Right lobe of liver (tissue), 6 donors: Measurements from ENCODE around the gene DAPK2. TPM values are rescaled to one million over a fixed set of nuclear protein-coding genes. Genes with fewer than 3 reads are reported as not detected.
"Not testable (repeated sequence)": the region's sequence is repeated elsewhere in the genome, so short reads cannot be mapped to it uniquely, and the experiment has no call there.

ENCODE experiments used
- ATAC-seq, 4 donors: fragments of 200-7000 bp; cut with Tn5 transposase; one replicate each; pipeline ENCODE4 v1.9.1; 2020; ENCODE audit warnings: mild to moderate bottlenecking in 4 of 4, moderate library complexity in 4 of 4
- DNase-seq, 3 donors: peaks; one replicate each; pipeline ENCODE4 v3.0.0-alpha.2; 2020
- H3K27ac ChIP-seq, 3 donors: fragments of 200-600 bp; one replicate each; pipeline ENCODE4 v1.8.0; 2022
- H3K27me3 ChIP-seq, 2 donors: fragments of 200-600 bp; one replicate each; pipeline ENCODE4 v1.8.0; 2022
- H3K36me3 ChIP-seq, 4 donors: fragments of 200-600 bp; sonication (generic) in 1 of 4; one replicate each; pipeline versions ENCODE4 v1.5.1 to v1.8.0; 2017 to 2022; ENCODE audit warnings: control low read depth in 1 of 4
- H3K4me1 ChIP-seq, 4 donors: fragments of 200-600 bp; sonication (generic) in 1 of 4; one replicate each; pipeline versions ENCODE4 v1.5.1 to v1.8.0; 2017 to 2022; ENCODE audit warnings: control low read depth in 1 of 4
- H3K4me3 ChIP-seq, 3 donors: fragments of 200-600 bp; one replicate each; pipeline ENCODE4 v1.8.0; 2022
- H3K9me3 ChIP-seq, 4 donors: fragments of 200-600 bp; sonication (generic) in 1 of 4; one replicate each; pipeline versions ENCODE4 v1.5.1 to v1.8.0; 2017 to 2022; ENCODE audit warnings: control low read depth in 1 of 4
- POLR2A ChIP-seq: fragments of 450-650 bp; IDR thresholded peaks from one replicate; pipeline ENCODE4 v1.6.1; 2017; ENCODE audit warnings: antibody characterized with exemption, mild to moderate bottlenecking
- WGBS: methylation state at CpG from one replicate; pipeline ENCODE4 v1.1.6; 2018; ENCODE audit warnings: low coverage, low lambda C conversion rate; ENCODE audit not compliant: insufficient coverage; ENCODE audit errors: missing lambda C conversion rate; 5-methylcytosine and 5-hydroxymethylcytosine counted together
- intact Hi-C, 2 donors: fragments of 100-400 bp; cut with DNase I; formaldehyde crosslinking; loops; one replicate each; pipeline versions ENCODE4 v1.11.2 to v1.14.1; 2022
- total RNA-seq, 6 experiments: library from RNA; depleted of rRNA in 2 of 6; stranded (reverse); fragments of >200 nt in 2 of 6; fragmentation: NEBNext Ultra II Directional in 3 of 6; extraction: Animal tissue kit (Norgen Biotek cat#: 25700) in 3 of 6; gene quantifications; one replicate each; pipeline versions ENCODE4 v1.1.0 to v1.2.4, GENCODE V29; 2016 to 2023
- TF ChIP-seq, protein P1 (sequence below), 4 donors: fragments of 200-600 bp in 3 of 4; fragments of 450-650 bp in 1 of 4; IDR thresholded peaks; one replicate each; pipeline versions ENCODE4 v1.5.1 to v1.8.0; 2016 to 2022; ENCODE audit warnings: antibody characterized with exemption in 4 of 4, mild to moderate bottlenecking in 2 of 4
- donor health status: DM: no; HTN: yes; CAD: no.
- donor health status: DM: no; HTN: no; CAD: no.
- donor health status: DM: no; HTN: no; CAD: no.
- donor health status: DM: no; HTN: yes; CAD: no.
- donor health status: DM: no; HTN: yes; CAD: no.

DAPK2 gene
- total RNA-seq, 6 experiments from 2014 or later = 1.5 to 11.5 (median 4.7) TPM

DNA sequence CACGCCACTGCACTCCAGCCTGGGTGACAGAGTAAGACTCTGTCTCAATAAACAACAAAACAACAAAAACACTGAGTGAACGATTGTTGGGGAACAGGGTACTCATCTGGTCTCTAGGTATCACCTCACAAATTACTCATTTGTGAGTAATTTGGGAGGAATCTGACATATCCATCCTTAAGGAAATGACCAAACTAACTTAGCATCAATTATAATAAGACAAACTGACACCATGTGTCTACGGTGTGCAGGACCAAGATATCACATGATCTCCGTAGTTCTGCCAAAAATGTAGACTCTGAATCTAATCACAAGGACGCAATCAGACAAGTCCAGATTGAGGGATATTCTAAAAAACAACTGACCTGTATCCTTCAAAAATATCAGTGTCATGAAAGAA lies 12.0 kb upstream of the DAPK2 start:
- Histone ChIP-seq H3K4me1 (no peaks in the 10 kb centered on the region), H3K27me3 (no peaks in the 10 kb centered on the region), H3K4me3 (no peak overlapping the region), H3K9me3 (no peaks in the 10 kb centered on the region), H3K27ac (no peak overlapping the region), H3K36me3 (no peaks in the 10 kb centered on the region)
- DNase-seq = no peak
- no peak for TF ChIP-seq POLR2A
- TF ChIP-seq, protein P1, sequence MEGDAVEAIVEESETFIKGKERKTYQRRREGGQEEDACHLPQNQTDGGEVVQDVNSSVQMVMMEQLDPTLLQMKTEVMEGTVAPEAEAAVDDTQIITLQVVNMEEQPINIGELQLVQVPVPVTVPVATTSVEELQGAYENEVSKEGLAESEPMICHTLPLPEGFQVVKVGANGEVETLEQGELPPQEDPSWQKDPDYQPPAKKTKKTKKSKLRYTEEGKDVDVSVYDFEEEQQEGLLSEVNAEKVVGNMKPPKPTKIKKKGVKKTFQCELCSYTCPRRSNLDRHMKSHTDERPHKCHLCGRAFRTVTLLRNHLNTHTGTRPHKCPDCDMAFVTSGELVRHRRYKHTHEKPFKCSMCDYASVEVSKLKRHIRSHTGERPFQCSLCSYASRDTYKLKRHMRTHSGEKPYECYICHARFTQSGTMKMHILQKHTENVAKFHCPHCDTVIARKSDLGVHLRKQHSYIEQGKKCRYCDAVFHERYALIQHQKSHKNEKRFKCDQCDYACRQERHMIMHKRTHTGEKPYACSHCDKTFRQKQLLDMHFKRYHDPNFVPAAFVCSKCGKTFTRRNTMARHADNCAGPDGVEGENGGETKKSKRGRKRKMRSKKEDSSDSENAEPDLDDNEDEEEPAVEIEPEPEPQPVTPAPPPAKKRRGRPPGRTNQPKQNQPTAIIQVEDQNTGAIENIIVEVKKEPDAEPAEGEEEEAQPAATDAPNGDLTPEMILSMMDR (IDR thresholded peaks at IDR 0.05) = no peak
- 79% methylated on average over 5 of the region's 5 CpGs for WGBS
- intact Hi-C loops = no loop called here
- no peak for ATAC-seq

- WGBS = 87% methylated on average over 10 of the region's 12 CpGs
Observed at GRCh38 chr15:64053674-64054073, 7.4 kb upstream of the DAPK2 start.

GRCh38 chr15:64052925-64053491 lies 6.7 kb upstream of the DAPK2 start:
- no peak for TF ChIP-seq POLR2A
- TF ChIP-seq, protein P1 (IDR thresholded peaks at IDR 0.05) = no peak

More at GRCh38 chr15:64053674-64054073, 7.4 kb upstream of the DAPK2 start:
- H3K4me3 ChIP-seq, ATAC-seq, H3K9me3 ChIP-seq, intact Hi-C loops, DNase-seq, H3K27ac ChIP-seq, H3K27me3 ChIP-seq, H3K36me3 ChIP-seq, H3K4me1 ChIP-seq: not testable (repeated sequence)

DNA sequence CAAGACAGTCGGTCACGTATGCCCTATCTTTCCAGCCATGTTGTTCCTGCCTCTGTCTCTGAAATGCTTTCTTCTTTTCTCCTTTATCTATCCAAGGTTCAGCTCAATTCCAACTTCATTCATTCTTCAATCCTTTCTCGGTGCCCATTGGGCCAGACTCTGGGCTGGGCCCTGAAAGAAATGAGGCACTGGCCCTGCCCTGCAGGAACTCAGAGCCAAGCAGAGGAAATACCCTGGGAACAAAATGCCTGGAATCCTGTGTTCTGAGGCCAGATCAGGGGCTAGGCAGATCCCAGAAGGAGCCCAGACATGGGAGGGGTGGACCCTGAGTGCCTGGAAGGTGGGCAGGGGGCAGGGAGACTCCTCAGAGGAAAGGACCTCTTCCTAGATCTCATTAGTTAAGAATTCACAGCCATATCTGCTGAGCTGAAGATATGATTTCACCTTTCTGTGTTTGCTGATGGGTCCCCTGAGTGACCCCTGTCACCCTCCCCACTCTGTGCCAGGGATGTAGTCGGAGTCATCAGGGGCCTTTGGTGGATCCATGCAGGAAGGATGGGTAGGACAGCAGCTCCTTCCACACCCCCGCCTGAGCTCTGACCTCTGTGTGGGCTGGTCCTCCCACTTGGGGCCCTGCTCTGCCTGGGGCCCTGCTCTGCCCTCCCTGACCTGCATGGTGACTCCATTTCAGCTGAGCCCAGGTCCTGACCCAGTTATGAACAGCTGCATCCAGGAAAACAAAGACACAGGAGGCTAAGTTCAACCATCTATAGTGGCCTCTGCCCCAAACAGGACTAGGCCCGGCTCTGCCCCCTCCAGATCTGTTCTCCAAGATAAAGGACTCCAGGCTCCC lies 5.3 kb upstream of the DAPK2 start:
- Histone ChIP-seq H3K9me3 (no peaks in the 10 kb centered on the region), H3K36me3 (no peaks in the 10 kb centered on the region), H3K27me3 (no peaks in the 10 kb centered on the region), H3K4me1 (peaks cover 0 to 15% (median 3%) of the 10 kb centered on the region in 4 donors), H3K4me3 (no peak overlapping the region), H3K27ac (no peak overlapping the region)
- WGBS = 62% methylated on average over 4 of the region's 6 CpGs
- TF ChIP-seq, protein P1 (IDR thresholded peaks at IDR 0.05) = no peak
- TF ChIP-seq POLR2A = no peak
- intact Hi-C loops = no loop called here
- no peak for DNase-seq
- peak in 1 of 4 donors; percentile 52 for ATAC-seq

More at GRCh38 chr15:64052925-64053491, 6.7 kb upstream of the DAPK2 start:
- 96% methylated on average over 3 of the region's 5 CpGs for WGBS
- ATAC-seq (no peak), DNase-seq (no peak)
- peaks cover 0 to 10% (median 3%) of the 10 kb centered on the region in 4 donors for H3K4me1 ChIP-seq
- H3K27me3 ChIP-seq = no peaks in the 10 kb centered on the region
- intact Hi-C loops = no loop called here
- H3K4me3 ChIP-seq = no peak overlapping the region
- H3K9me3 ChIP-seq = no peaks in the 10 kb centered on the region
- no peak overlapping the region for H3K27ac ChIP-seq
- H3K36me3 ChIP-seq = no peaks in the 10 kb centered on the region

- TF ChIP-seq, protein P1 (IDR thresholded peaks at IDR 0.05) = no peak
- no peak for TF ChIP-seq POLR2A
- Histone ChIP-seq H3K9me3 (no peaks in the 10 kb centered on the region), H3K27ac (no peak overlapping the region), H3K27me3 (no peaks in the 10 kb centered on the region), H3K4me1 (peaks cover 0 to 17% (median 3%) of the 10 kb centered on the region in 4 donors), H3K36me3 (no peaks in the 10 kb centered on the region), H3K4me3 (no peak overlapping the region)
- no peak for ATAC-seq
- WGBS = 89% methylated on average over 2 of the region's 2 CpGs
- intact Hi-C loops = no loop called here
- no peak for DNase-seq
Observed at GRCh38 chr15:64051093-64051402, 4.8 kb upstream of the DAPK2 start.
